Suprapubic skin (tissue), 3 donors: ENCODE data around the gene NDUFS8.

Experiments used
- CTCF ChIP-seq, 2 donors: fragments of 200-600 bp in 1 of 2; fragments of 450-650 bp in 1 of 2; sonication (generic) in 1 of 2; IDR thresholded peaks; one replicate each; pipeline ENCODE4 v1.5.1; 2016 to 2019; ENCODE audit warnings: antibody characterized with exemption in 2 of 2, mild to moderate bottlenecking in 1 of 2, moderate library complexity in 1 of 2
- POLR2AphosphoS5 ChIP-seq, 3 donors: sonication (generic); formaldehyde crosslinking; IDR thresholded peaks; one replicate each; pipeline ENCODE4 v1.6.1; 2017; ENCODE audit warnings: antibody characterized with exemption in 3 of 3

DNA sequence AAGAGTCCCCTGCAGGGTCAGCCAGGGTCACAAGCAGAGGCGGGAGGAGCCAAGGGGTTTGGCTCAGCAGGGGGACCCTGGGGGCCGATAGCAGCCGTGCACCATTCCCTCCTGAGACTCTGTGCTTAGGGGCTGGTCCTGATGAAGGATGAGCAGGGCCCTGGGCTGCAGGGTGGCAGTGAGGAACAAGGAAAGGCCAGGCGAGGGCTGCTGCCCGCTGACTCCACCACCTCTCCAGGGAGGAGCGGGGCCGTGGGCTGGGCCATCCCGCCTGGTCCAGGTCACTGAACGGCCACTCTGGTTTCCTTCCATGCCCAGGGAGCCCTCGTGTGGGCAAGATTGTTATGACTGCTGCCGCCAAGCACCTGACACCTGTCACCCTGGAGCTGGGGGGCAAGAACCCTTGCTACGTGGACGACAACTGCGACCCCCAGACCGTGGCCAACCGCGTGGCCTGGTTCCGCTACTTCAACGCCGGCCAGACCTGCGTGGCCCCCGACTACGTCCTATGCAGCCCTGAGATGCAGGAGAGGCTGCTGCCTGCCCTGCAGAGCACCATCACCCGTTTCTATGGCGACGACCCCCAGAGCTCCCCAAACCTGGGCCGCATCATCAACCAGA lies 9.2 kb upstream of the NDUFS8 start:
- TF ChIP-seq POLR2AphosphoS5 (IDR thresholded peaks at IDR 0.05), result no peak
- TF ChIP-seq CTCF (IDR thresholded peaks at IDR 0.05), result no peak
